ENCODE results near the gene OR51M1. TPM values are rescaled to one million over a fixed set of nuclear protein-coding genes. Genes with fewer than 3 reads are reported as not detected.
"Not testable (repeated sequence)": the region's sequence is repeated elsewhere in the genome, so short reads cannot be mapped to it uniquely, and the experiment has no call there.

Gene OR51M1
- total RNA-seq, 2 donors from 2014 or later, result not detected

- no peaks in the 10 kb centered on the region for H3K4me1 ChIP-seq
- no peak for TF ChIP-seq CTCF (IDR thresholded peaks at IDR 0.05)
- no peak overlapping the region for H3K9ac ChIP-seq (ENCODE audit: low read depth in 2 of 2, low read length in 2 of 2)
- no peaks in the 10 kb centered on the region for H3K27me3 ChIP-seq
- no peaks in the 10 kb centered on the region for H3K36me3 ChIP-seq
- DNase-seq, result no peak
- intact Hi-C loops (cut with DNase I), result no loop called here
- H3K9me3 ChIP-seq, result no peaks in the 10 kb centered on the region
- H3K27ac ChIP-seq, result no peak overlapping the region
- no peak overlapping the region for H3K4me3 ChIP-seq
Measured at GRCh38 chr11:5363679-5364078, 19.9 kb upstream of the OR51M1 start.

- intact Hi-C loops (cut with DNase I), result no loop called here
- Histone ChIP-seq H3K4me3 (no peak overlapping the region), H3K27ac (no peak overlapping the region), H3K4me1 (no peaks in the 10 kb centered on the region), H3K27me3 (no peaks in the 10 kb centered on the region), H3K36me3 (no peaks in the 10 kb centered on the region), H3K9ac (ENCODE audit: low read depth in 2 of 2, low read length in 2 of 2) (no peak overlapping the region), H3K9me3 (no peaks in the 10 kb centered on the region)
- no peak for TF ChIP-seq CTCF (IDR thresholded peaks at IDR 0.05)
- no peak for DNase-seq
Measured at GRCh38 chr11:5364214-5364613, 19.4 kb upstream of the OR51M1 start.

- H3K4me3 ChIP-seq; H3K9ac ChIP-seq (ENCODE audit: low read depth in 2 of 2, low read length in 2 of 2); intact Hi-C loops (cut with DNase I); DNase-seq; H3K36me3 ChIP-seq; H3K9me3 ChIP-seq; H3K27me3 ChIP-seq; H3K27ac ChIP-seq; H3K4me1 ChIP-seq: not testable (repeated sequence)
Measured at GRCh38 chr11:5366365-5366764, 17.2 kb upstream of the OR51M1 start.

- Histone ChIP-seq H3K9me3 (no peaks in the 10 kb centered on the region), H3K4me1 (no peaks in the 10 kb centered on the region), H3K27me3 (no peaks in the 10 kb centered on the region), H3K27ac (no peak overlapping the region), H3K4me3 (no peak overlapping the region), H3K9ac (ENCODE audit: low read depth in 2 of 2, low read length in 2 of 2) (no peak overlapping the region), H3K36me3 (no peaks in the 10 kb centered on the region)
- no peak for DNase-seq
- intact Hi-C loops (cut with DNase I), result no loop called here
- TF ChIP-seq CTCF (IDR thresholded peaks at IDR 0.05), result no peak
Measured at GRCh38 chr11:5366856-5367255, 16.8 kb upstream of the OR51M1 start.

- H3K27me3 ChIP-seq, result no peaks in the 10 kb centered on the region
- no peak for DNase-seq
- no peaks in the 10 kb centered on the region for H3K9me3 ChIP-seq
- no peaks in the 10 kb centered on the region for H3K36me3 ChIP-seq
- no peak for TF ChIP-seq CTCF (IDR thresholded peaks at IDR 0.05)
- no peak overlapping the region for H3K4me3 ChIP-seq
- H3K9ac ChIP-seq (ENCODE audit: low read depth in 2 of 2, low read length in 2 of 2), result no peak overlapping the region
- H3K27ac ChIP-seq, result no peak overlapping the region
- intact Hi-C loops (cut with DNase I), result no loop called here
- H3K4me1 ChIP-seq, result no peaks in the 10 kb centered on the region
Measured at GRCh38 chr11:5367448-5368074, 16.1 kb upstream of the OR51M1 start.

GRCh38 chr11:5368502-5369043 lies 15.0 kb upstream of the OR51M1 start:
- Histone ChIP-seq H3K9me3 (no peaks in the 10 kb centered on the region), H3K4me3 (no peak overlapping the region), H3K4me1 (no peaks in the 10 kb centered on the region), H3K36me3 (no peaks in the 10 kb centered on the region), H3K27ac (no peak overlapping the region), H3K9ac (ENCODE audit: low read depth in 2 of 2, low read length in 2 of 2) (no peak overlapping the region), H3K27me3 (no peaks in the 10 kb centered on the region)
- DNase-seq, result no peak
- intact Hi-C loops (cut with DNase I), result no loop called here
- no peak for TF ChIP-seq CTCF (IDR thresholded peaks at IDR 0.05)
